Keratinocyte (primary cell): Measurements from ENCODE around the gene ZC3H18. TPM values are rescaled to one million over a fixed set of nuclear protein-coding genes. Genes with fewer than 3 reads are reported as not detected.
A peak's percentile ranks its signal among the peaks of the same experiment; 100 is the strongest.

Source experiments
- DNase-seq: peaks from one replicate; pipeline ENCODE4 v3.0.0-alpha.2; 2011; ENCODE audit warnings: low read depth, missing footprints, low spot score
- FAIRE-seq: peaks from 2 replicates; lab custom pipeline; 2011; peaks lifted over from hg19 to GRCh38; lab: Jason Lieb, UNC
- H2AFZ ChIP-seq: 2 replicates; pipeline ENCODE4 v1.6.0; 2012; ENCODE audit warnings: low read length, control low read depth, inconsistent platforms; ENCODE audit not compliant: control insufficient read depth
- H3K27ac ChIP-seq: 2 replicates; pipeline ENCODE4 v1.5.1; 2011; ENCODE audit warnings: low read length; ENCODE audit not compliant: control insufficient read depth, insufficient read depth
- H3K27me3 ChIP-seq: 3 replicates; pipeline ENCODE4 v1.6.0; 2011; ENCODE audit warnings: low read length; ENCODE audit not compliant: control insufficient read depth, insufficient read depth; ENCODE audit errors: extremely low read depth
- H3K36me3 ChIP-seq, 2 experiments: 2 replicates in 1 of 2; 3 replicates in 1 of 2; pipeline ENCODE4 v1.5.1; 2011; ENCODE audit warnings: low read length in 2 of 2, mild to moderate bottlenecking in 1 of 2; ENCODE audit not compliant: control insufficient read depth in 2 of 2, insufficient read depth in 2 of 2; ENCODE audit errors: extremely low read depth in 1 of 2
- H3K4me1 ChIP-seq: 3 replicates; pipeline ENCODE4 v1.5.1; 2011; ENCODE audit warnings: low read length; ENCODE audit not compliant: control insufficient read depth, insufficient read depth; ENCODE audit errors: extremely low read depth
- H3K4me2 ChIP-seq: 3 replicates; pipeline ENCODE4 v1.6.0; 2011; ENCODE audit warnings: low read depth, low read length; ENCODE audit not compliant: control insufficient read depth, insufficient read depth; ENCODE audit errors: extremely low read depth
- H3K4me3 ChIP-seq, 3 experiments: fragments of 200-600 bp in 1 of 3; sonication (generic) in 1 of 3; 2 replicates in 2 of 3; 3 replicates in 1 of 3; pipeline ENCODE4 v1.5.1; 2011 to 2016; ENCODE audit warnings: low read length in 3 of 3, mild to moderate bottlenecking in 3 of 3, control low read depth in 2 of 3, inconsistent platforms in 1 of 3, low read depth in 1 of 3, mixed read lengths in 1 of 3, mixed run types in 1 of 3, moderate library complexity in 1 of 3; ENCODE audit not compliant: control insufficient read depth in 2 of 3, insufficient read depth in 2 of 3; ENCODE audit errors: extremely low read depth in 1 of 3
- H3K79me2 ChIP-seq: 2 replicates; pipeline ENCODE4 v1.6.0; 2012; ENCODE audit warnings: low read length; ENCODE audit not compliant: control insufficient read depth, insufficient read depth
- H3K9ac ChIP-seq: 3 replicates; pipeline ENCODE4 v1.6.0; 2011; ENCODE audit warnings: low read length; ENCODE audit not compliant: control insufficient read depth, insufficient read depth; ENCODE audit errors: extremely low read depth
- H3K9me1 ChIP-seq: 3 replicates; pipeline ENCODE4 v1.6.0; 2011; ENCODE audit warnings: low read length; ENCODE audit not compliant: control insufficient read depth, insufficient read depth; ENCODE audit errors: extremely low read depth
- H3K9me3 ChIP-seq: 2 replicates; pipeline ENCODE4 v1.5.1; 2012; ENCODE audit warnings: low read depth, low read length; ENCODE audit not compliant: control insufficient read depth
- H4K20me1 ChIP-seq: 3 replicates; pipeline ENCODE4 v1.6.0; 2011; ENCODE audit warnings: low read length; ENCODE audit not compliant: control insufficient read depth, insufficient read depth; ENCODE audit errors: extremely low read depth
- CTCF ChIP-seq, 3 experiments: IDR thresholded peaks in 1 of 3; conservative IDR thresholded peaks in 1 of 3; optimal IDR thresholded peaks in 1 of 3; 2 replicates in 2 of 3; 3 replicates in 1 of 3; pipeline versions ENCODE3 to v1.5.1; 2011; ENCODE audit warnings: low read length in 3 of 3, mild to moderate bottlenecking in 3 of 3, moderate library complexity in 2 of 3, control low read depth in 1 of 3, inconsistent platforms in 1 of 3; ENCODE audit not compliant: insufficient read depth in 2 of 3; ENCODE audit errors: extremely low read depth in 1 of 3
- EZH2 ChIP-seq: IDR thresholded peaks from one replicate; pipeline ENCODE4 v1.6.1; 2012; ENCODE audit warnings: inconsistent platforms, mild to moderate bottlenecking, low read length, moderate library complexity
- dilution Hi-C: fragments of 300-500 bp; cut with MboI; formaldehyde crosslinking; loops from one replicate; pipeline ENCODE4 v1.7.0; 2020; ENCODE audit warnings: low sequenced_read_pairs; ENCODE audit not compliant: extremely low pct_ligation_motif_present
- polyA plus RNA-seq, 5 experiments: library from polyadenylated mRNA; depleted of rRNA in 3 of 5; stranded (reverse) in 3 of 5; stranded (forward) in 1 of 5; unstranded in 1 of 5; fragments of >200 nt; gene quantifications; 1 replicate in 1 of 5; 2 replicates in 3 of 5; 3 replicates in 1 of 5; pipeline versions ENCODE4 v1.2.1 to v1.2.3, GENCODE V29; 2011 to 2012; ENCODE audit warnings: missing spikeins in 2 of 5, low read depth in 1 of 5, low replicate concordance in 1 of 5

Gene ZC3H18
- polyA plus RNA-seq, 1 donor (not counting 4 experiments of a cell fraction or from before 2014, with no cell fraction given): 7.5 TPM

DNA sequence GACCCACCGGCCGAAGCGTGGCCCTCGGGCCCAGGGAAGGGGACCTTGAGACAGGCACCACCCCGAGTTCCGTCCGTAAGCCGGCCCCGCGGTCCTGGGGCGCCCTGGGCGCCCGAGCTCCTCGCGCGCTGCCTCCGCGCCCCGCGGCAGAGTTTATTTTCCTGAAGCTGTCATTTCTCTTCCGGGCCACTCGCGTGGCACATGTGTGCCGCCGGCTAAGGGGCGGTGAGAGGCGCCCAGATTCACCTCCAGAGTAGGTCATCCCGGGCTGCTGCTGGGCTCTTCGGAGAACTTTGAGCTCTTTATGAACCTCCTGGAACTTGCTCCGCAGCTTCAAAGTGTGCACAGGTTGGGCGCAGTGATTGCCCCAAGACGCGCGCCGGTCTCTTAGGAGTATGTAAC is 489 bp downstream of the ZC3H18 start:
- DNase-seq: no peak
- no peak for FAIRE-seq
- H3K27me3 ChIP-seq: no peaks in the 10 kb centered on the region
- peak overlapping the region; percentile 85 for H3K9ac ChIP-seq
- dilution Hi-C loops: no loop called here
- H2AFZ ChIP-seq: peak overlapping the region; percentile 30
- peak overlapping the region; percentile 73 to 87 (median 83) for H3K4me3 ChIP-seq
- peak overlapping the region; percentile 71 for H3K27ac ChIP-seq
- H3K4me2 ChIP-seq: peak overlapping the region; percentile 86
- no peaks in the 10 kb centered on the region for H3K9me3 ChIP-seq
- peaks cover 17% of the 10 kb centered on the region for H3K4me1 ChIP-seq
- no peaks in the 10 kb centered on the region for H4K20me1 ChIP-seq
- H3K9me1 ChIP-seq: no peaks in the 10 kb centered on the region
- H3K36me3 ChIP-seq: peaks cover 1 to 3% of the 10 kb centered on the region in 2 experiments
- H3K79me2 ChIP-seq: peaks cover 48% of the 10 kb centered on the region
- TF ChIP-seq CTCF (optimal IDR thresholded peaks at IDR 0.05 in 1 of 3, IDR thresholded peaks at IDR 0.05 in 1 of 3, conservative IDR thresholded peaks at IDR 0.05 in 1 of 3; ENCODE audit: extremely low read depth in 1 of 3, insufficient read depth in 2 of 3, low read length in 3 of 3) (no peak), EZH2 (no peak)

- FAIRE-seq (no peak), DNase-seq (no peak)
- Histone ChIP-seq H3K36me3 (peaks cover 18 to 24% of the 10 kb centered on the region in 2 experiments), H3K4me2 (no peak overlapping the region), H4K20me1 (no peaks in the 10 kb centered on the region), H3K27me3 (no peaks in the 10 kb centered on the region), H3K9me1 (peaks cover 2% of the 10 kb centered on the region), H3K4me1 (peaks cover 12% of the 10 kb centered on the region), H3K9ac (no peak overlapping the region), H3K9me3 (no peaks in the 10 kb centered on the region), H3K27ac (no peak overlapping the region), H3K79me2 (peaks cover 73% of the 10 kb centered on the region), H2AFZ (no peak overlapping the region), H3K4me3 (no peak overlapping the region)
- dilution Hi-C loops: no loop called here
- no peak for TF ChIP-seq EZH2
- no peak for TF ChIP-seq CTCF (optimal IDR thresholded peaks at IDR 0.05 in 1 of 3, IDR thresholded peaks at IDR 0.05 in 1 of 3, conservative IDR thresholded peaks at IDR 0.05 in 1 of 3; ENCODE audit: extremely low read depth in 1 of 3, insufficient read depth in 2 of 3, low read length in 3 of 3)
Observed at GRCh38 chr16:88575251-88575650, 5.0 kb downstream of the ZC3H18 start.
